HG03342 (cell line): Measurements from ENCODE around the gene KIAA0930.

Experiments
- ATAC-seq: cut with Tn5 transposase; IDR thresholded peaks from one replicate; pipeline ENCODE4 v1.9.1; 2021; ENCODE audit warnings: mild to moderate bottlenecking, moderate library complexity; ENCODE audit not compliant: unreplicated experiment

The KIAA0930 gene

GRCh38 chr22:45223304-45224117, 17.2 kb downstream of the KIAA0930 start:
- ATAC-seq = no peak

- ATAC-seq = no peak
Measured at GRCh38 chr22:45221201-45221600, 19.5 kb downstream of the KIAA0930 start.

GRCh38 chr22:45218976-45219375, 21.7 kb downstream of the KIAA0930 start:
- peak; percentile 66 for ATAC-seq

- no peak for ATAC-seq
Measured at GRCh38 chr22:45217806-45218205, 22.9 kb downstream of the KIAA0930 start.

- ATAC-seq = no peak
Measured at GRCh38 chr22:45217345-45217744, 23.3 kb downstream of the KIAA0930 start.

- ATAC-seq = no peak
Measured at GRCh38 chr22:45216133-45217003, 24.3 kb downstream of the KIAA0930 start.

GRCh38 chr22:45212992-45213751, 27.5 kb downstream of the KIAA0930 start:
- ATAC-seq = no peak

GRCh38 chr22:45212306-45212709, 28.4 kb downstream of the KIAA0930 start:
- no peak for ATAC-seq

- no peak for ATAC-seq
Measured at GRCh38 chr22:45211848-45212247, 28.8 kb downstream of the KIAA0930 start.

GRCh38 chr22:45211435-45211834, 29.3 kb downstream of the KIAA0930 start:
- no peak for ATAC-seq

- no peak for ATAC-seq
Measured at GRCh38 chr22:45210991-45211390, 29.7 kb downstream of the KIAA0930 start.

GRCh38 chr22:45210577-45210976, 30.1 kb downstream of the KIAA0930 start:
- no peak for ATAC-seq

- ATAC-seq = no peak
Measured at GRCh38 chr22:45210174-45210573, 30.5 kb downstream of the KIAA0930 start.

- ATAC-seq = no peak
Measured at GRCh38 chr22:45208993-45209838, 31.5 kb downstream of the KIAA0930 start.

- ATAC-seq = no peak
Measured at GRCh38 chr22:45208696-45208992, 32.0 kb downstream of the KIAA0930 start.

- ATAC-seq = no peak
Measured at GRCh38 chr22:45207981-45208664, 32.6 kb downstream of the KIAA0930 start.

- ATAC-seq = no peak
Measured at GRCh38 chr22:45207533-45207932, 33.2 kb downstream of the KIAA0930 start.

- no peak for ATAC-seq
Measured at GRCh38 chr22:45206233-45206632, 34.5 kb downstream of the KIAA0930 start.

GRCh38 chr22:45205276-45205925, 35.3 kb downstream of the KIAA0930 start:
- no peak for ATAC-seq
